Astrocyte of the spinal cord (primary cell): Measurements from ENCODE around the gene SORCS2.

Experiments used
- DNase-seq: peaks from one replicate; pipeline ENCODE4 v3.0.0; 2011; ENCODE audit warnings: low read depth, low spot score
- H3K4me3 ChIP-seq: 2 replicates; pipeline ENCODE4 v1.5.1; 2011; ENCODE audit warnings: low read depth, mild to moderate bottlenecking, low read length, moderate library complexity
- in situ Hi-C: cut with HindIII; loops from 2 replicates; pipeline ENCODE4 v1.10.0; 2017; ENCODE audit warnings: low sequenced_read_pairs
- TF ChIP-seq, protein P1 (sequence below): IDR thresholded peaks from 2 replicates; pipeline ENCODE4 v1.5.1; 2012; ENCODE audit warnings: low read depth, mild to moderate bottlenecking, low read length, inconsistent platforms

SORCS2 gene

DNA sequence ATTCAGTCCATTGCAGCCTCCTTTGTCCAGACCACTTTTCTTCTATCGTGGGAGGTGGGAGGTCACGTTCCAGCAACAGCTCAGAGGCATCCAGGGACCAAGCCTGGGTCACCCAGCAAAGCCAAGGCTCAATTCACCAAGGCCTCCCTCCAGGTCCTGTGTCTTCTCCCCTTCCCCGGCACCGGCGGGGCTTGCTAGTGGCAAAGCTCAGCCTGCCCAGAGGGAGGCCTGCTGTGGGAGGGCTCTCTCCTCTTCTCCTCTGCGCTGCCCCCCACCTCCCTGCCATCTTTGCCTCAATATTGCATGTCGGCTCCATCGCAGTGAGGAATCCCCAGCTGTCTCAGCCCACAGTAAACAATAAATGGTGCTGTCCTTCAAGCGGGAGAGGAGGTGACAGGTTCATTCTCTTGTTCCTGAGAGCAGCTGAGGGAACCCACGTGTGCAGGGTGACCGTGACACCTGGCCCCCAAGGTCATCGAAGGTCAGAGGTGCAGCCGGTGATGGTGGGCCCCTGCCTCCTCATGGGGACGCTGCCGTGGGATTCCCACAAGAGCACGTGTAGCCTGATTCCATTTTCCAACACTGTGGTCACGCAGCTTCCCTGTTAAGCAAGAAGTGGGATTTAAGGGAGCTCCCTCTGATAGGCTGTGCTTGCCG lies 353.9 kb downstream of the SORCS2 start:
- H3K4me3 ChIP-seq, result no peak overlapping the region
- TF ChIP-seq, protein P1, sequence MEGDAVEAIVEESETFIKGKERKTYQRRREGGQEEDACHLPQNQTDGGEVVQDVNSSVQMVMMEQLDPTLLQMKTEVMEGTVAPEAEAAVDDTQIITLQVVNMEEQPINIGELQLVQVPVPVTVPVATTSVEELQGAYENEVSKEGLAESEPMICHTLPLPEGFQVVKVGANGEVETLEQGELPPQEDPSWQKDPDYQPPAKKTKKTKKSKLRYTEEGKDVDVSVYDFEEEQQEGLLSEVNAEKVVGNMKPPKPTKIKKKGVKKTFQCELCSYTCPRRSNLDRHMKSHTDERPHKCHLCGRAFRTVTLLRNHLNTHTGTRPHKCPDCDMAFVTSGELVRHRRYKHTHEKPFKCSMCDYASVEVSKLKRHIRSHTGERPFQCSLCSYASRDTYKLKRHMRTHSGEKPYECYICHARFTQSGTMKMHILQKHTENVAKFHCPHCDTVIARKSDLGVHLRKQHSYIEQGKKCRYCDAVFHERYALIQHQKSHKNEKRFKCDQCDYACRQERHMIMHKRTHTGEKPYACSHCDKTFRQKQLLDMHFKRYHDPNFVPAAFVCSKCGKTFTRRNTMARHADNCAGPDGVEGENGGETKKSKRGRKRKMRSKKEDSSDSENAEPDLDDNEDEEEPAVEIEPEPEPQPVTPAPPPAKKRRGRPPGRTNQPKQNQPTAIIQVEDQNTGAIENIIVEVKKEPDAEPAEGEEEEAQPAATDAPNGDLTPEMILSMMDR, result no peak
- in situ Hi-C loops, result no loop called here
- DNase-seq, result no peak

DNA sequence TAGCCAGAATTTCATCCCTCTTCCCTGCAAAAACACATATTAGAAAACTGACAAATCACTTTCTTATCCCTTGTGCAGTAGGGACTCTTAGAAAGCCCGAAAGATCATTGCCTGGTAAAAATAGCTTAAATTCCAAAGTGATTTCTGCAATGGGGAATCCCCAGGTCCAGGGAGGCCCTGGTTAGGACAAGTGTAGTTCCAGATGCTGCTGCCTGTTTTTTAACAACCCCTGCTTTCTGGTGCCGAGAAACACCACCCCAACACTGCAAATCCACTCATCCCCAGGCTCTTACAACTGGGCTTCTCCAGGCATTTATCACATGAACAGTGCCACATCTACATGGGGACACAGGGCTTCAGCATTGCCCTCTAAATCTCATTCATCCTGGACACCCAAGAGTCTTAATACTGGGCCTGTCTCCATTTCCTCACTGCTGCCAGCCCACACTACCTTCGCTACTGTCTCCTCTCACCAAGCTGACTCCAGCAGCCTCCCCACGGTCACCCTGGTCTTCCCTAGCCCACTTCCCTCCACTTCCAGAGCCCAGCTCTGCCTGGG lies 354.6 kb downstream of the SORCS2 start:
- in situ Hi-C loops, result no loop called here
- TF ChIP-seq, protein P1, result no peak
- peak; percentile 9 for DNase-seq
- H3K4me3 ChIP-seq, result no peak overlapping the region

DNA sequence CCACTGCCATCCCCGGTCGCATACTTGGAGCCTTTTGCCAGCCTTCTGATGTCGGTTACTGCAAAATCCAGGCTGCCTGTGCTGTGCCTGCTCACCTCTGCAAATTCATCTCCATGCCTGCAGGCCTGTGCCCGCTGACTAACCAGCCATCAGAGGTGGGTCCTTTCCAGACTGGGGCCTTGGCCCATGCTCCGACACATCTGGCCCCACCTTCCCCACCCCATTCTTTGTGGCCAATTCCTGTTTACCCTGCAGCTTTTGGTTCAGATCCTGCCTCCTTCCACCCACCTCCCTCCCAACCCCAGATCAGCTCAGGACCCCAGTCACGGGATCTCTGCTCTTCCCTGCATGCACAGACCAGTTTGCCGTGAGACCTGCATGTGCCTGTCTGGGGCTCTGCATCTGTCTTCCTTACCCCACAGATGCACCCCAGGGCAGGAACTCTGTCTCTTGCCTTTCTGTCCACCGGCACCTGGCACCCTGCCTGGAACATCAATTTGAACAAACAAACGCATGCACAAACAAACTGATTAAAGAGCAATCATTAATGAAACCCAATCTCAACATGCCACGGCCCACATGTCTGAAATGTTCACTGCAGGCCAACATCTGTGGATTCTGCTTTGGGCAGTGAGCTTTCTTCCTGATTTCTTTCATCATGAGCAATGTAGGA lies 355.2 kb downstream of the SORCS2 start:
- TF ChIP-seq, protein P1, result no peak
- in situ Hi-C loops, result no loop called here
- no peak for DNase-seq
- H3K4me3 ChIP-seq, result no peak overlapping the region

DNA sequence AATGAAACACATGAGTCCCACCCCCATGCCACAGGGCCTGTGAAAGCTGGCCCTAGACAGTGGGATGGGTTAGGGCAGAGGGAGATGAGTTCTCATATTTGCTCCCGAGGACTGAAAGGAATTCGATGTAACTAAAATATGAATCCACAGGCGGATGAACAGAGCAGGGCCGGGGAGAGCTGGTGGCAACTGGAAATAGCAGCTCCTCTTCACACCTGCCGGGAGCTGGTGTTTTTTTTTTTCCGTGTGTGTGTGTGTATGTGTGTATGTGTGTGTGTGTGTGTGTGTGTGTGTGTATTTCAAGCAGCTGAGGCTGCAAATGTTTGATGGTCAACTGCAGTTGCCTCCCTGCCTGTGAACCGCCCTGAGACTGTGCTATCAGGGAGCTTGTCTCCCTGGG lies 357.5 kb downstream of the SORCS2 start:
- TF ChIP-seq, protein P1, result no peak
- in situ Hi-C loops, result no loop called here
- no peak for DNase-seq
- H3K4me3 ChIP-seq, result no peak overlapping the region

DNA sequence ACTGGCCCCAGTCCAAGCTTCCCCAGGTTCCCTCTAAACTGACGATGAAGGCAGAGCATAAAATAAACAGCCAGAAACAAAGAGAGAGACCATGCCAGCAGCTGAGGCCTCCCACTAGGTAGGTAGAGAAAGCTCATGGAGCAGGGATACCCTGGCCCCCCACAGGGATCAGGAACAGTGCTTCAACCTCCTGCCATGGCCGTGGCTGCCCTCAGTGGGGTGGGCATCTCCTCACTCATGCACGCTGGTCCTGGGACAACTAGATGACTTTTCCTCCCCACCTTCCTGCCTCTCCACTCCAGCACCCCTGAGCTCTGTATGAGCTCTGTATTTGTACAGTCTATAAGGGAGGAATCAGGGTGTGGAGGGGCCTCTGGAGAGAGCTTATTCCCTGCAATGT lies 360.1 kb downstream of the SORCS2 start:
- H3K4me3 ChIP-seq, result no peak overlapping the region
- TF ChIP-seq, protein P1, result no peak
- in situ Hi-C loops, result no loop called here
- no peak for DNase-seq

DNA sequence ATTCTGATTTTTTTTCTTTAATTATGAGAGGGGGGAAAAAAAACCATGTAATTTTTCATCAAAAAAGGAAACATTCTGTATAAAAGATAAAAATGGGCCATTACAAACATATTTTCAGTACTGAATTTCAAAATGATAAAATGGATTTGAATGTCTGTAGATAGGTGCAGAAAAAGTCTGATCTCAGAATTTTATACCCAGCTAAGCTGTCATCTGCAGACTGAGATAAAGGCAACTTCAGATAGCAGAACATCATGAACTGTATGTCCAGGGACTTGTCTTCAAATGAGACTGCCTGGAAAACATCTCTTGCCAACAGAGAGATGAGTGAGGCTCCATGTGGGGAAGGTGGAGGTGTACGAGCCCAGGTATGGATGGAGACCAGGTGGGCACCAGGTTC lies 360.9 kb downstream of the SORCS2 start:
- no peak for DNase-seq
- in situ Hi-C loops, result no loop called here
- H3K4me3 ChIP-seq, result no peak overlapping the region
- TF ChIP-seq, protein P1, result no peak
